T1000 (cell line): ENCODE measurements around the gene B4GALNT4.
"Not testable (repeated sequence)": the region's sequence is repeated elsewhere in the genome, so short reads cannot be mapped to it uniquely, and the experiment has no call there.

ENCODE experiments used
- DNase-seq: peaks from one replicate; lab custom pipeline; 2025; ENCODE audit warnings: mixed read lengths; lab: John Stamatoyannopoulos, UW

The B4GALNT4 gene

DNA sequence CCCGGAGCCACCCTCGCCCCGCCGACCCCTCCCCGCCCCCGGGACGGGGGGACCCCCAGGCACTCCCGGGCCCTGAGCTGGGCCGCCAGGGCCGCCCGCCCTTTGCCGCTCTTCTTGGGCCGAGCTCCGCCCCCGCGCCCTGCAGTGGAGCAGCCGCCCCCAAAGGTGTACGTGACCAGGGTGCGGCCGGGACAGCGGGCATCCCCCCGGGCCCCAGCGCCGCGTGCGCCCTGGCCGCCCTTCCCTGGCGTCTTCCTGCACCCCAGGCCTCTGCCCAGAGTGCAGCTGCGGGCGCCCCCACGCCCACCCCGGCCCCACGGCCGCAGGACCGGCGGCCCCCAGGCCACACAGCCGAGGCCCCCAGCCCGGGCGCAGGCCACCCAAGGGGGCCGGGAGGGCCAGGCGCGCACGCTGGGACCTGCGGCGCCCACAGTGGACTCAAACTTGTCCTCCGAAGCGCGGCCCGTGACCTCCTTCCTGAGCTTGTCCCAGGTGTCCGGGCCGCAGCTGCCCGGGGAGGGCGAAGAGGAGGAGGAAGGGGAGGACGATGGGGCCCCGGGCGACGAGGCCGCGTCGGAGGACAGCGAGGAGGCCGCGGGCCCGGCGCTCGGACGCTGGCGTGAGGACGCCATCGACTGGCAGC, 7.4 kb downstream of the B4GALNT4 start:
- DNase-seq: no peak

DNA sequence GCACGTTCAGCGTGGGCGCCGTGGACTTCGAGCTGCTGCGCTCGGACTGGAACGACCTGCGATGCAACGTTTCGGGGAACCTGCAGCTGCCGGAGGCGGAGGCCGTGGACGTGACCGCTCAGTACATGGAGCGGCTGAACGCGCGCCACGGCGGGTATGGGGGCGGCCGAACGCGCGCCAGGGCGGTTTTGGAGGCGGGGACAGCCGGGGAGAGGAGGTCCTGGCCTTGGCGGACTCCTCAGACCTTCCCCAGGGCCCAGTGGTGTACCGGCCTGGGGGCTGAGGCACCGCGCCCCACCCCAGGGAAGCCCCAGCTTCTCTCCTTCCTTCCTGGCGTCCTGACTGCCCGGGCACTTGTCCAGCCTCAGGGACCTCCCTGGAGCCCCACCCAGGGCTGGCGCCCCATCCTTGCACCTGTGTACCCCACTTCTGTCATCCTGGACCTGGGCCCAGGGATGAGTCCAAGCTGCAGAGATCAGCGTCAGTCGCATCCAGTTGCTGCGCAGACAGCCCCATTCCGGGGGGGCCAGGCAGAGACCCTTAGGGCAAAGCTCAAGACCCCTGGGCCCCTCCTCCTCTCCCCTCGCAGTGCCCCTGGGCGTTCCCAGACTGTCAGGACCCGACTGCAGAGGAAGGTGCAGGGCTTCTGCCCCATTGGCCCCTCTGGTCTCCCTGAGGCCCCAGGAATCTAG, 8.0 kb downstream of the B4GALNT4 start:
- DNase-seq: no peak

DNA sequence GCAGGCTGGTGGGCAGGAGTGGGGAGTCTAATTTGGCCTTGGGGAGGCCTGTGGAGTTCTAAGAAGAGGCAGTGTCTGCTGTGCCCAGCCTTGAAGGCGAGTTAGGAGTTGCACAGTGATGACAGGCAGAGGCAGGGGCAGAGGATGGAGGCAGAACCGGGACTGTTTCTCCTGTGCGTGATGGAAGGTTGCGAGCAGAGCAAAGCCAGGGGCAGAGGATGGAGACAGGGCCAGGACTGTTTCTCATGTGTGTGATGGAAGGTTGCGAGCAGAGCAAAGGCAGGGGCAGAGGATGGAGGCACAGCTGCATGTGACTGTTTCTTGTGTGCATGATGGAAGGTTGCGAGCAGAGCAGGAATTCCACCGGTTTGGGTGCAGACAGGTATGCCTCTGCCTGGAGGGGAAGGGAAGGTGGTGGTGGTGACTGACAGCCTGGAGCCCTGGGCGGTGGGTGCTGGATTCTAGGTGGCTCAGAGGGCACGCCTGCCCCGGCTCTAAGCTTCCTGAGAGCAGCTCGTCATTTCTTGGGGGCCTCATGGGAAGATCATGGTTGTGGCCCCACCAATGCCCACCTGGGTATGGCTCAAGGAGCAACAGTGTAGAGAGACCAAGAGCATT, 8.7 kb downstream of the B4GALNT4 start:
- DNase-seq: no peak

DNA sequence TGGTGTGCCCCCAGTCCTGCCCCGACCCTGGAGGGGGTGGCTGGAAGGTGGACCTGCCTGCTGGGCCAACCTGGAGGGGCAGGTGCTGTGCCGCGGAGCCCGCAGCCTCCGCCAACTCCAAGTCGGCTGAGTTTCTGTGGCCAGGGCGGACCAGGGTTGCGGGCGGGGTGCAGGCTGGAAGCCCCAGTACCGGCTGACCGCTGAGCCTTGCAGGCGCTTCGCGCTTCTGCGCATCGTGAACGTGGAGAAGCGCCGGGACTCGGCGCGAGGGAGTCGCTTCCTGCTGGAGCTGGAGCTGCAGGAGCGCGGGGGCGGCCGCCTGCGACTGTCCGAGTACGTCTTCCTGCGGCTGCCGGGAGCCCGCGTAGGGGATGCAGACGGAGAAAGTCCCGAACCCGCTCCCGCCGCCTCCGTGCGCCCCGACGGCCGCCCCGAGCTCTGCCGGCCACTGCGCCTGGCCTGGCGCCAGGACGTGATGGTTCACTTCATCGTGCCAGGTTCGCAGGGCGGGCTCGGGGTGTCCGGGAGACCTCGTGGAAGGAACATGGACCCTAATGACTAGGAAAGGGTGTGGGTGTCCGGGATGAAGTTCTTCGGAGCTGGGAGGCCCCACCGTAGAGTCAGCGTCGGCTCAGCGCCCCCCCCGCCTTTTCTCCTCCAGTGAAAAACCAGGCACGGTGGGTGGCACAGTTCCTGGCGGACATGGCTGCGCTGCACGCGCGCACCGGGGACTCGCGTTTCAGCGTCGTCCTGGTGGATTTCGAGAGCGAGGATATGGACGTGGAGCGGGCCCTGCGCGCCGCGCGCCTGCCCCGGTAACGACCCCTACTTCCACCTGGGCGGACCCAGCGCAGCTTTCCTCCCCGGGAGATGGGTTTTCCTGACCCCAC, 10.2 kb downstream of the B4GALNT4 start:
- DNase-seq: no peak

DNA sequence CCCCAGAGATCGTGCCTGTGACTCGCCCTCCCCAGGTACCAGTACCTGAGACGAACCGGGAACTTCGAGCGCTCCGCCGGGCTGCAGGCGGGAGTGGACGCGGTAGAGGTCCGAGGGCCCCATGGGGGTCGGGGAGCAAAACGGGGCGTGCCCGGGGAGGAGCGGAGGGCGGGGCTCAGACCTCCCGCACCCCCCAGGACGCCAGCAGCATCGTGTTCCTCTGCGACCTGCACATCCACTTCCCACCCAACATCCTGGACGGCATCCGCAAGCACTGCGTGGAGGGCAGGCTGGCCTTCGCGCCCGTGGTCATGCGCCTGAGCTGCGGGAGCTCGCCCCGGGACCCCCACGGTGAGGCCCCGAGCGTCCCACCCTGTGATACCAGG, 10.8 kb downstream of the B4GALNT4 start:
- no peak for DNase-seq

DNA sequence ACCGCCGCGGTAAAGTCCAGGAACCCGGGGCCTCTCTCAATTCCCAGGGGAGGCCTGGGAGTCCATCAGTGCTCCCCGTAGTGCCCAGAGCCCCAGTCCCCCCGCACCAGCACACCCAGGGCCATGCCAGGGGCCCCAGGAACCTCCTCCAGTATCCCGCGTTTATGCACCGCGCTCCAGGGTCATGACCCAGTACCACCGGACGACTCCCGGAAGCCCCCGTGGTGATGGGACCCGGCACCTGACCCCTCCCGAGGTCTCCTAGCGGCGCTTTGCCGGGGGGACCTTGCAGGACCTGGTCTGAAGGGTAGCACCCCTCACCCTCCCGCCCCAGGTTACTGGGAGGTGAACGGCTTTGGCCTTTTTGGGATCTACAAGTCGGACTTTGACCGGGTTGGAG, 11.2 kb downstream of the B4GALNT4 start:
- DNase-seq: no peak

DNA sequence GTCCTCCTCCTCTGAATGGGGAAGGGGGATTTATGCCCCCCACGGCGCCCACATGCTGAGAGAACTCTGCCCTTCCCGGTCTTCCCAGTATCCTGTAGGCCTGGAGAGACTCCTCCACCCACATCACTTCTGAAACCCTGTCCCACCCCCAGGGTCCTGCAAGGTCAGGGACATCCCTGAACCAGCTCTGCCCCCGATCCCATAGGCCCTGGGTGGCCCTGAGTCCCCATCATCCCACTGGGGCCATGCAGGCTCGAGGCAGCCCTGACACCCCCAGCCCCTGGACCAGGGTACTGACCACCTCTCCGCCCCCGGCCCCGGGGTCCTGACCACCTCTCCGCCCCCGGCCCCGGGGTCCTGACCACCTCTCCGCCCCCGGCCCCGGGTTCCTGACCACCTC, 11.7 kb downstream of the B4GALNT4 start:
- DNase-seq: no peak

DNA sequence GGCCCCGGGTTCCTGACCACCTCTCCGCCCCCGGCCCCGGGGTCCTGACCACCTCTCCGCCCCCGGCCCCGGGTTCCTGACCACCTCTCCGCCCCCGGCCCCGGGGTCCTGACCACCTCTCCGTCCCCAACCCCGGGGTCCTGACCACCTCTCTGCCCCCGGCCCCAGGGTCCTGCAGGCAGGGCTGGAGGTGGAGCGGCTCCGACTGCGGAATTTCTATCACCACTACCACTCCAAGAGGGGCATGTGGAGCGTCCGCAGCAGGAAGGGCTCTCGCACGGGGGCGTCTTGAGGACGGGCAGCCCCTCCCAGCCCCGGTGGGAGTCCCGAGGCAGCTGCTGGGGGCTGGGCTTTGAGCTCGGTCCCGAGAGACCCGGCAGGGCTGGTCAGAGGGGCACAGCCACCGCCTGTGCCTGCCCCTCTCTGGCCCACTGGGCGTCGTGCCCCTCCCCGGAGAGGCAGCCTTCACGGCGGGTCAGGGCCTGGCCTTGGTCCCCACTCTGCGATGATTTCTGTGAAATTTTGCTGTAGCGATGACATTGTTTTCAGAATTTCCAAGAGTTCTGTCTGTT, 12.3 kb downstream of the B4GALNT4 start:
- DNase-seq: no peak

DNA sequence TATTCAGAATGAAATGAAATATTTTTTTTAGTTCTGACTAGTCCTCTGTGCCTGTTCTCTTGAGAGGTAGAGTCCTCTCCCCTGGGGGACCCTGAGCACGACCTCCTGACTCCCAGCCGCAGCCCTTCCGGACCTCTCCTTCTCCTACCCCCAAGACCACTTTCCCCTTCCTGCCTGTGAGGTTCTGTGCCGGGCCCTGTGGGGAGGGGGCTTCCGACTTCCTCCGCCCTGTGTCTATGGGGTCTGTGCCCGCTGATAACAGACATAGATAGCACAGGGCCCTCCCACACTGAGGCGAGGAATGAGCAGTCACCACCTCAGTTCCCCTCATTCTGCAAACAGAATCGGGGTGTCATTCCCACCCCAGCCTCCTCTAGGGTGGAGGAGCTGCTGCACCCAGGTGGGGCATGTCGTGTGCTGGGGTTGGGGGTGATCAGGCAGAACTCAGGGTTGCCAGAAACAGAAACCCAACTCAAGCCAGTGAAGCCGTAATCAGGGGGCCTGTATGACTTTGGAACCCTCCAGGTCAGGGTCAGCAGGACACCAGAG, 12.9 kb downstream of the B4GALNT4 start:
- no peak for DNase-seq

DNA sequence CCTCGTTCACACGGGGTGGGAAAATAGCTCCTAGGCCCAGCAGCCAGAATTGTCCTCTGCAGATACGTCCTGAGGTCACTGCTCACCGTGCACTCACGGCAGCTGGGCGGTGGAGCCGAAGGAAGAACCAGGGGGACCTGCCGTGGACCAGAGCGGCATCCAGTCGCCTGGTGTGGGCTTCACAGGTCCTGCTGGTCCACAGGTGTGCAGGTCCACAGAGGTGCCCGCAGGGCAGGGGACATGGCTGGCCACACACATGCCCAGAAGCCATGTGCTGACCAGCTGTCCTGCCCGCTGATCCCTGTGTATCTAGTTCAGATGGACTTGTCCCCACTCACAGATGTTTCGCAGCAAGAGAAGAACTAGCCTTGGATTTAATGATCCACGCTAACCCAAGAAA, 14.1 kb downstream of the B4GALNT4 start:
- DNase-seq: no peak

DNA sequence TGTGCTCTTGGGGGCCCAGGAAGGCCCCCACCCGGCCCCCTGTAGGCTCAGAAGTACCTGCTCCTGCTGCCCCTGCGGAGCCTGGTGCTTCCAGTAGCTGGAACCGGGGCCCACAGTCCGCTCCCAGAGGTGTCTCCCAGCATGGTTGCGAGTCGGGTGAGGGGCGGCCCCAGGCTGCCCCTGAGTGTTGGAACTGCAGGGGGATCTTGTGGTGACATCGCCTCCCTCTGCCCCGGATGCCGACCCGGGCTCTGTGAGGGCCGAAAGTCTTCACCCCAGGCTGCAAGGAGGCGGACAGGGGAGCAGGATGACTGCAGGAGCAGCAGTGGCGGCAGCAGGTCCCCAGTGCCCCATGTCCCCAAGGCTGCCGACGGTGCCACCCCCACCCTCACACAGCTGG, 15.2 kb downstream of the B4GALNT4 start:
- no peak for DNase-seq

DNA sequence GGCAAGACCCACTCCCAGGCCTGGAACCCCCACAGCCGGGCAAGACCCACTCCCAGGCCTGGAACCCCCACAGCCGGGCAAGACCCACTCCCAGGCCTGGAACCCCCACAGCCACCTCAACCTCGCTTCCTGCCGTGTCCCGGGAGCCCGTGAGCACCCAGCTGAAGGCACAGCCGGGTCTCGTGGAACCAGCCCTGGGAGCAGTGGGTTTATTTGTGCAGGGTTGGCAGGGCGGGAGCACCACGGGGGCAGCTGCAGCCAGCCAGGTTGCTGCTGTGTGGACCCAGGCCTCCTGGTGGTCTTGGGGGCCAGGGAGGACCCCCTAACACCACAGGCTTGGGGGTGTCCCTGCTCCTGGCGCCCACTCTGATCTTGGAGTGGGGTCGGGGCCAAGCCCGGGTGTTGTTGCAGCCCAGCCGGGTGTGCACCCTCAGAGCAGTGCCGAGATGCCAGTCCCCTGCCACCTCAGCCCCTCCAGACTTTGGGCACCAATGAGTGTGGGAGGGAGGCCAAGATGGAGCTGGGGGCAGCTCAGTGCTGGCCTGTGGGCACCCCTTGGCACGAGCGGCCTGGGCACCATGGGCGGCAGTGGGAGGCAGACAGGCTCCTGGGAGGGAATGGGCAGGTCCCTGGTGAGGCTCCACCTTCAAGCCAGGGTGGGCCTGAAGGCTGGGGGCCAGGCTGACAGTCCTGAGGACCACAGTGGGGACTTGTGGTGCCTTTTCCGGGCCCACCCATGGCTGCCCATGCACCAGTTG, 16.5 kb downstream of the B4GALNT4 start:
- no peak for DNase-seq

DNA sequence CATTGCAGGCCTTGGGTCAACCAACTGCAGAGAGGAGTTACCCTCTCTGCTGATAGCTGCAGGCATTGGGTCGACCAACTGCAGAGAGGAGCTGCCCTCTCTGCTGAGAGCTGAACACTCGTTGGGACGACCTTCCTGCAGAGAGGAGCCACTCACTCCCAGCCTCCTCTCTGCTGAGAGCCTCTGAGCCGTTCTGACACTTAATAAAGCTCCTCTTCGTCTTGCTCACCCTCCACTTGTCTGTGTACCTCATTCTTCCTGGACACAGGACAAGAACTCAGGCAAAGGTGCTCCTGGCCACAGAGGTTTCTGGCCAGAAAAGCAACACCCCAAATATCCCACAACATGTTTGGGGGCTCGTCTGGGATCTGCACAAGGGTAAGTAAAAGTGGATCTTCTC, 17.2 kb downstream of the B4GALNT4 start:
- DNase-seq: no peak

DNA sequence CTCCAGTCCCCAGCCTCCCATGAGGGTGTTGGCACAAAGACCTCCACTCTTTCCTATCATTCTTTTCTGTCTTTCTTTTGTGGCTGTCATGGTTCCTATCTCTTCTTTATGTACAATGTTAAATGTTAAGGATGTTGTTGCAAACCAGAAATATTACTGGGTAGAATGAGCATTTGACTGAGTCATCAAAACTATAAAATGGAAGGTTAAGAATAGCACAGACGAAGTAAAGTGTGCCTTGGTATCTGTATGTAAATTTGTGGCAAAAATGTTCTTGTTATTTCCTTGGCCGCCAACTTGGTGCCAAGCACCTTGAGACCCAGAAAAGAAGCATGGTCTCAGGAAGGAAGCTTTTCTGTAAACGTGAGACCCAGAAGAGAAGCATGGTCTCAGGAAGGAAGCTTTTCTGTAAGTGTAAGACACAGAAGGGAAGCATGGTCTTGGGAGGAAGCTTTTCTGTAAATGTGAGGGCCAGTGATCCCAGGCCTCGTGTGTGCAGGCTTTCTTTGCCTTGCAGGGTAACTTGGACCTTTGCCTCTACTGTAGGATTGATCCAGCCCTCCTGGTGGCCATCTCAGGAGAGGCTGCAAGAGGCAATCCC, 18.0 kb downstream of the B4GALNT4 start:
- no peak for DNase-seq

DNA sequence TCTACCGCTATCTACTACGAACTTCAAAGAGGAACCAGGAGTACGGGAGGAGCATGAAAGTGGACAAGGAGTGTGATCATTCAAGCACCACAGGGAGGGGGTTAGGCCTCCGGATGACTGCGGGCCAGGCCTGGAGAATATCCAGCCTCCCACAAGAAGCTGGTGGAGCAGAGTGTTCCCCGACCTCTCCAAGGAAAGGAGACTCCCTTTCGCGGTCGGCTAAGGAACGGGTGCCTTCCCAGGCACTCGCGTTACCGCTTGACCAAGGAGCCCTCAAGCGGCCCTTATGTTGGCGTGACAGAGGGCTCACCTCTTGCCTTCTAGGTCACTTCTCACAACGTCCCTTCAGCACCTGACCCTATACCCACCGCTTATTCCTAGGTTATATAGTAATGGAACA, 20.1 kb downstream of the B4GALNT4 start:
- not testable (repeated sequence) for DNase-seq

DNA sequence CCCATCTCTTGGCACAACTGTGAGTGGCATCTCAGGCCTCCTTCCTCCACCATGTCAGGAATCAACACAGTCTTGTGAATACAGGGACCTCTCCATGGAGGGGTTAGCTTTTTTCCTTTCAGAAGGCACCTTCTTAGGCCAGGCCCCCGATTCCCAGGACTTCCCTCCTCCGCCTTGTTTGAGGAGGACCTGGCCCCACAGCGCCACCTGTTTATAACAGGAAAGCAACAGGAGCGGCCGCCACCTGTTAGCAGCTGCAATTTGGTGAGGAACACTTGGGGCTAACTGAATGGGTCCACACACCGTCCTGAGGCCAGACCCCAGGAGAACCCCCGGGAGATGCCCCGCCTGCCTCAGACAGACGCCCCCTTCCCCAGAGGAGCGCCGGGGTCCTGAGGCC, 20.9 kb downstream of the B4GALNT4 start:
- no peak for DNase-seq

DNA sequence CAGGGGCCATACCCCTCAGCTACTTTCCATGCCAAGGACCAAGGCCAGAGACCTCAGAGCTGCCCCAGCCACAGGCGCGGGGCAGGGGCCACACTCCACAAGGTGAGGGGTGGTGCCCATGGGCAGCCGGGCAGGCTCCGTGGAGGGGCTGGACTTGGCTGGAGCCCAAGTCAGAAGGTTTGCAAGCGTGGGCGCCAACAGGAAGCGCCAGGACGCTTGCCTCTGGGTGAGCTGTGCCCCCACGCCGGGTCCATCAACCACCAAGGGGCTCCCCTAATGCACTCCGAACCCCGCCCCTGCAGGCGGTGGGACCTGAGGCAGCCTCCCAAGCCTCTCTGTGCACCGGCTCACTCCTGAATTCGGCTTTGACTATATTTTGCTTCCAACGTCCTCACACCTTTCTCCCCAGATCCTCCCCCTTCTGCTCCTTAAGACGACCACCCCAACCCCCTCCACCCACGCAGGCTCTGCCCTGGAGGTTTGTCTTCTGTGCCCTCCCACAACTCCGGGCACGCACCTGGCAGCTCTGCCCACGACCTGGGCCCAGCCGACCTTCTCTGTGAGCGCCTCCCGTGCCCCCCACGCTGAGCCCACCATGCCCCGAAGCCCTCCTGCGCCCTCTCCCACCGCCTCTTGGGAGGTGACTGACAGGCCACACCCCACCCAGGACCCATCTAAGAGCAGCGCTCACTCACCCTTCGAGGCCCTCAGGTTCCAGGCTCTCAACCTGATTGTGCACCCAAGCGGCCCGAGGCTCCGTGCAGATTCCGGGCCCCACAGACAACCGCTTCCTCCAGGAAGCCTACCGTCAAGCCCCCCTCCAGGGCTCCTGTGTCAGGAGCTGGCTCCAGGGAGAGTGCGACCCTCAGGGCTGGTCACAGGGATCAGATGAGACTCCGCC, 22.1 kb downstream of the B4GALNT4 start:
- no peak for DNase-seq

DNA sequence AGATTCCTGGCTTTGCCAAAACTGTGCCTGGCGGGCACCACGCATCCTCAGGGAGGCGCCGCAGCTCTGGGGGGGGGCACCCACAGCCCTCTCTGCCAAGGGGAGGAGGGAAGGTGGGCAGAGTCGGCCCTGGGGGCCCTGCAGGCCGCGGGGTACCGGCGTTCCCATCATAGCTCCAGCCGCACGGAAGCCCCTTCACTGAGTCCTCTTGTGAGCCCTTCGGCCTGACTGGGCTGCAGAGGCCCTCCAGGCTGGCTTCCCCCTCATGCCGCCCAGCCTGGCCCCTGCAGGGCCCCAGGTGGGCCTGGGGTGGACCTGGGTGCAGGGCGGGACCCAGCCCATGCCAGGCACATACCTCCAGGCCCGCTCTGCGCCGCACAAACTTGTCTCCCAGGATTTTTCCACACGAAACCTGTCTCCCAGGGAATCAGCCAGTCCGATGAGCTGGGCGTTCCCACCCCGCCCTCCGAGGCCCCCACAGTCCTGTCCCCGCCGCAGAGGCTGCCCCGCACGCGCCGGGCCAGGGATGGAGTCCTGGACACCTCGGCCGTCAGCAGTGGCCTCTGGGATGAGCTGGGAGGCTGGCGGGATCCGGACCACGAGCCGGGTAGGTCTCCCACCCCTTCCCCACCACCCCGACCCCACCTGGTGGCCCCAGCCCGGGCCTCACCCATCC, 22.9 kb downstream of the B4GALNT4 start:
- no peak for DNase-seq
